ENCODE data around the gene TAS1R2.
"Not testable (repeated sequence)": the region's sequence is repeated elsewhere in the genome, so short reads cannot be mapped to it uniquely, and the experiment has no call there.

The TAS1R2 gene

GRCh38 chr1:18836654-18837053 is 22.8 kb downstream of the TAS1R2 start:
- Histone ChIP-seq H3K9ac (ENCODE audit: low read length) (no peak overlapping the region), H3K9me3 (ENCODE audit: low read length) (no peaks in the 10 kb centered on the region), H3K4me3 (ENCODE audit: low read depth in 1 of 2, low read length in 2 of 2) (no peak overlapping the region), H3K4me1 (ENCODE audit: insufficient read depth, low read length) (no peaks in the 10 kb centered on the region), H3K36me3 (ENCODE audit: insufficient read depth, low read length) (no peaks in the 10 kb centered on the region), H3K27ac (ENCODE audit: low read depth, low read length) (no peak overlapping the region), H3K27me3 (ENCODE audit: control insufficient read depth in 1 of 2, insufficient read depth in 2 of 2, low read length in 2 of 2) (peaks cover 0 to 8% of the 10 kb centered on the region in 2 donors)

GRCh38 chr1:18832319-18832718 is 27.1 kb downstream of the TAS1R2 start:
- H3K4me1 ChIP-seq (ENCODE audit: insufficient read depth, low read length); H3K9me3 ChIP-seq (ENCODE audit: low read length); H3K27ac ChIP-seq (ENCODE audit: low read depth, low read length); H3K9ac ChIP-seq (ENCODE audit: low read length); H3K36me3 ChIP-seq (ENCODE audit: insufficient read depth, low read length); H3K27me3 ChIP-seq (ENCODE audit: control insufficient read depth in 1 of 2, insufficient read depth in 2 of 2, low read length in 2 of 2); H3K4me3 ChIP-seq (ENCODE audit: low read depth in 1 of 2, low read length in 2 of 2): not testable (repeated sequence)

GRCh38 chr1:18831656-18832055 is 27.8 kb downstream of the TAS1R2 start:
- H3K4me1 ChIP-seq (ENCODE audit: insufficient read depth, low read length) = no peaks in the 10 kb centered on the region
- no peak overlapping the region for H3K27ac ChIP-seq (ENCODE audit: low read depth, low read length)
- H3K27me3 ChIP-seq (ENCODE audit: control insufficient read depth in 1 of 2, insufficient read depth in 2 of 2, low read length in 2 of 2) = peaks cover 0 to 8% of the 10 kb centered on the region in 2 donors
- no peaks in the 10 kb centered on the region for H3K9me3 ChIP-seq (ENCODE audit: low read length)
- no peak overlapping the region for H3K4me3 ChIP-seq (ENCODE audit: low read depth in 1 of 2, low read length in 2 of 2)
- H3K9ac ChIP-seq (ENCODE audit: low read length) = no peak overlapping the region
- H3K36me3 ChIP-seq (ENCODE audit: insufficient read depth, low read length) = no peaks in the 10 kb centered on the region

- Histone ChIP-seq H3K27ac (ENCODE audit: low read depth, low read length) (no peak overlapping the region), H3K4me1 (ENCODE audit: insufficient read depth, low read length) (no peaks in the 10 kb centered on the region), H3K9ac (ENCODE audit: low read length) (no peak overlapping the region), H3K4me3 (ENCODE audit: low read depth in 1 of 2, low read length in 2 of 2) (no peak overlapping the region), H3K9me3 (ENCODE audit: low read length) (no peaks in the 10 kb centered on the region), H3K27me3 (ENCODE audit: control insufficient read depth in 1 of 2, insufficient read depth in 2 of 2, low read length in 2 of 2) (peaks cover 0 to 7% of the 10 kb centered on the region in 2 donors), H3K36me3 (ENCODE audit: insufficient read depth, low read length) (no peaks in the 10 kb centered on the region)
These were observed 28.9 kb downstream of the TAS1R2 start for GRCh38 chr1:18830596-18830995.

- no peak overlapping the region for H3K9ac ChIP-seq (ENCODE audit: low read length)
- H3K9me3 ChIP-seq (ENCODE audit: low read length) = no peaks in the 10 kb centered on the region
- no peak overlapping the region for H3K4me3 ChIP-seq (ENCODE audit: low read depth in 1 of 2, low read length in 2 of 2)
- no peaks in the 10 kb centered on the region for H3K4me1 ChIP-seq (ENCODE audit: insufficient read depth, low read length)
- H3K27me3 ChIP-seq (ENCODE audit: control insufficient read depth in 1 of 2, insufficient read depth in 2 of 2, low read length in 2 of 2) = no peaks in the 10 kb centered on the region
- no peaks in the 10 kb centered on the region for H3K36me3 ChIP-seq (ENCODE audit: insufficient read depth, low read length)
- no peak overlapping the region for H3K27ac ChIP-seq (ENCODE audit: low read depth, low read length)
These were observed 29.8 kb downstream of the TAS1R2 start for GRCh38 chr1:18829671-18830070.

GRCh38 chr1:18828224-18828623 is 31.2 kb downstream of the TAS1R2 start:
- H3K36me3 ChIP-seq (ENCODE audit: insufficient read depth, low read length) = no peaks in the 10 kb centered on the region
- H3K4me3 ChIP-seq (ENCODE audit: low read depth in 1 of 2, low read length in 2 of 2) = no peak overlapping the region
- H3K4me1 ChIP-seq (ENCODE audit: insufficient read depth, low read length) = no peaks in the 10 kb centered on the region
- no peak overlapping the region for H3K27ac ChIP-seq (ENCODE audit: low read depth, low read length)
- H3K9me3 ChIP-seq (ENCODE audit: low read length) = no peaks in the 10 kb centered on the region
- H3K27me3 ChIP-seq (ENCODE audit: control insufficient read depth in 1 of 2, insufficient read depth in 2 of 2, low read length in 2 of 2) = no peaks in the 10 kb centered on the region
- no peak overlapping the region for H3K9ac ChIP-seq (ENCODE audit: low read length)

GRCh38 chr1:18823438-18823837 is 36.0 kb downstream of the TAS1R2 start:
- Histone ChIP-seq H3K4me3 (ENCODE audit: low read depth in 1 of 2, low read length in 2 of 2) (no peak overlapping the region), H3K27ac (ENCODE audit: low read depth, low read length) (no peak overlapping the region), H3K4me1 (ENCODE audit: insufficient read depth, low read length) (no peaks in the 10 kb centered on the region), H3K36me3 (ENCODE audit: insufficient read depth, low read length) (no peaks in the 10 kb centered on the region), H3K27me3 (ENCODE audit: control insufficient read depth in 1 of 2, insufficient read depth in 2 of 2, low read length in 2 of 2) (peaks cover 9 to 25% of the 10 kb centered on the region in 2 donors), H3K9ac (ENCODE audit: low read length) (no peak overlapping the region), H3K9me3 (ENCODE audit: low read length) (no peaks in the 10 kb centered on the region)

GRCh38 chr1:18820791-18821641 is 38.4 kb downstream of the TAS1R2 start:
- Histone ChIP-seq H3K36me3 (ENCODE audit: insufficient read depth, low read length) (no peaks in the 10 kb centered on the region), H3K9ac (ENCODE audit: low read length) (no peak overlapping the region), H3K27ac (ENCODE audit: low read depth, low read length) (no peak overlapping the region), H3K27me3 (ENCODE audit: control insufficient read depth in 1 of 2, insufficient read depth in 2 of 2, low read length in 2 of 2) (peaks cover 9 to 35% of the 10 kb centered on the region in 2 donors), H3K4me3 (ENCODE audit: low read depth in 1 of 2, low read length in 2 of 2) (no peak overlapping the region), H3K9me3 (ENCODE audit: low read length) (no peaks in the 10 kb centered on the region), H3K4me1 (ENCODE audit: insufficient read depth, low read length) (no peaks in the 10 kb centered on the region)

GRCh38 chr1:18819986-18820790 is 39.3 kb downstream of the TAS1R2 start:
- Histone ChIP-seq H3K9ac (ENCODE audit: low read length) (no peak overlapping the region), H3K9me3 (ENCODE audit: low read length) (no peaks in the 10 kb centered on the region), H3K27me3 (ENCODE audit: control insufficient read depth in 1 of 2, insufficient read depth in 2 of 2, low read length in 2 of 2) (peaks cover 9 to 39% of the 10 kb centered on the region in 2 donors)

GRCh38 chr1:18819203-18819602 is 40.3 kb downstream of the TAS1R2 start:
- Histone ChIP-seq H3K9ac (ENCODE audit: low read length) (no peak overlapping the region), H3K27ac (ENCODE audit: low read depth, low read length) (no peak overlapping the region), H3K9me3 (ENCODE audit: low read length) (no peaks in the 10 kb centered on the region), H3K36me3 (ENCODE audit: insufficient read depth, low read length) (no peaks in the 10 kb centered on the region), H3K27me3 (ENCODE audit: control insufficient read depth in 1 of 2, insufficient read depth in 2 of 2, low read length in 2 of 2) (peaks cover 9 to 41% of the 10 kb centered on the region in 2 donors), H3K4me3 (ENCODE audit: low read depth in 1 of 2, low read length in 2 of 2) (no peak overlapping the region), H3K4me1 (ENCODE audit: insufficient read depth, low read length) (no peaks in the 10 kb centered on the region)

More at GRCh38 chr1:18819986-18820790, 39.3 kb downstream of the TAS1R2 start:
- no peaks in the 10 kb centered on the region for H3K36me3 ChIP-seq (ENCODE audit: insufficient read depth, low read length)
- H3K4me3 ChIP-seq (ENCODE audit: low read depth in 1 of 2, low read length in 2 of 2) = no peak overlapping the region
- no peak overlapping the region for H3K27ac ChIP-seq (ENCODE audit: low read depth, low read length)
- H3K4me1 ChIP-seq (ENCODE audit: insufficient read depth, low read length) = no peaks in the 10 kb centered on the region

- Histone ChIP-seq H3K9me3 (ENCODE audit: low read length) (no peaks in the 10 kb centered on the region), H3K27me3 (ENCODE audit: control insufficient read depth in 1 of 2, insufficient read depth in 2 of 2, low read length in 2 of 2) (peaks cover 9 to 41% of the 10 kb centered on the region in 2 donors), H3K4me3 (ENCODE audit: low read depth in 1 of 2, low read length in 2 of 2) (no peak overlapping the region), H3K27ac (ENCODE audit: low read depth, low read length) (no peak overlapping the region), H3K4me1 (ENCODE audit: insufficient read depth, low read length) (no peaks in the 10 kb centered on the region), H3K9ac (ENCODE audit: low read length) (no peak overlapping the region), H3K36me3 (ENCODE audit: insufficient read depth, low read length) (no peaks in the 10 kb centered on the region)
These were observed 41.5 kb downstream of the TAS1R2 start for GRCh38 chr1:18817795-18818435.
